ENCODE data around the gene TRAPPC12. TPM values are rescaled to one million over a fixed set of nuclear protein-coding genes. Genes with fewer than 3 reads are reported as not detected.

TRAPPC12 gene
- total RNA-seq, 2 experiments from 2014 or later: 49.8 to 64.0 TPM

GRCh38 chr2:3462493-3463104 is 83.1 kb downstream of the TRAPPC12 start:
- no peaks in the 10 kb centered on the region for H3K9me3 Mint-ChIP-seq
- TF ChIP-seq, protein P1, sequence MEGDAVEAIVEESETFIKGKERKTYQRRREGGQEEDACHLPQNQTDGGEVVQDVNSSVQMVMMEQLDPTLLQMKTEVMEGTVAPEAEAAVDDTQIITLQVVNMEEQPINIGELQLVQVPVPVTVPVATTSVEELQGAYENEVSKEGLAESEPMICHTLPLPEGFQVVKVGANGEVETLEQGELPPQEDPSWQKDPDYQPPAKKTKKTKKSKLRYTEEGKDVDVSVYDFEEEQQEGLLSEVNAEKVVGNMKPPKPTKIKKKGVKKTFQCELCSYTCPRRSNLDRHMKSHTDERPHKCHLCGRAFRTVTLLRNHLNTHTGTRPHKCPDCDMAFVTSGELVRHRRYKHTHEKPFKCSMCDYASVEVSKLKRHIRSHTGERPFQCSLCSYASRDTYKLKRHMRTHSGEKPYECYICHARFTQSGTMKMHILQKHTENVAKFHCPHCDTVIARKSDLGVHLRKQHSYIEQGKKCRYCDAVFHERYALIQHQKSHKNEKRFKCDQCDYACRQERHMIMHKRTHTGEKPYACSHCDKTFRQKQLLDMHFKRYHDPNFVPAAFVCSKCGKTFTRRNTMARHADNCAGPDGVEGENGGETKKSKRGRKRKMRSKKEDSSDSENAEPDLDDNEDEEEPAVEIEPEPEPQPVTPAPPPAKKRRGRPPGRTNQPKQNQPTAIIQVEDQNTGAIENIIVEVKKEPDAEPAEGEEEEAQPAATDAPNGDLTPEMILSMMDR (IDR thresholded peaks at IDR 0.05): peak; percentile 35
- H3K36me3 Mint-ChIP-seq (ENCODE audit: low read depth): peaks cover 65% of the 10 kb centered on the region
- peak; percentile 11 for ATAC-seq (ENCODE audit: poor library complexity)
- intact Hi-C loops (cut with DNase I, micrococcal nuclease): loop anchor here (1.0 to 5.0 kb wide), 3 partner anchors 40 to 1340 kb away; no protein-coding TSS in a partner anchor
- Histone ChIP-seq H3K4me1 (ENCODE audit: insufficient read depth, low read length) (peaks cover 9% of the 10 kb centered on the region), H3K4me3 (ENCODE audit: low read length) (no peak overlapping the region), H3K27me3 (ENCODE audit: control insufficient read depth in 1 of 2, insufficient read depth in 2 of 2, low read length in 2 of 2) (no peaks in the 10 kb centered on the region), H3K36me3 (ENCODE audit: insufficient read depth, low read length) (peaks cover 50% of the 10 kb centered on the region), H3K27ac (ENCODE audit: low read depth in 1 of 2, low read length in 2 of 2) (no peak overlapping the region), H3K9me3 (ENCODE audit: control insufficient read depth in 1 of 2, insufficient read depth in 1 of 2, low read length in 2 of 2) (peaks cover 0 to 3% of the 10 kb centered on the region in 2 experiments)
- peak overlapping the region; percentile 56 for H3K27ac Mint-ChIP-seq
- no peak overlapping the region for H3K4me3 Mint-ChIP-seq
- ChIA-PET POLR2A (no interaction called here), CTCF (interaction anchor here (1.0 kb wide), 2 partner anchors 39 to 48 kb away, joined by 3 to 4 read pairs; no protein-coding TSS in a partner anchor)
- peaks cover 13% of the 10 kb centered on the region for H3K4me1 Mint-ChIP-seq (ENCODE audit: low read depth)
- no peaks in the 10 kb centered on the region for H3K27me3 Mint-ChIP-seq
- DNase-seq: no peak

GRCh38 chr2:3463186-3463835 is 83.8 kb downstream of the TRAPPC12 start:
- H3K27ac Mint-ChIP-seq: no peak overlapping the region
- Histone ChIP-seq H3K4me1 (ENCODE audit: insufficient read depth, low read length) (peaks cover 9% of the 10 kb centered on the region), H3K4me3 (ENCODE audit: low read length) (no peak overlapping the region), H3K27me3 (ENCODE audit: control insufficient read depth in 1 of 2, insufficient read depth in 2 of 2, low read length in 2 of 2) (no peaks in the 10 kb centered on the region), H3K36me3 (ENCODE audit: insufficient read depth, low read length) (peaks cover 52% of the 10 kb centered on the region), H3K27ac (ENCODE audit: low read depth in 1 of 2, low read length in 2 of 2) (no peak overlapping the region), H3K9me3 (ENCODE audit: control insufficient read depth in 1 of 2, insufficient read depth in 1 of 2, low read length in 2 of 2) (peaks cover 0 to 3% of the 10 kb centered on the region in 2 experiments)
- H3K27me3 Mint-ChIP-seq: no peaks in the 10 kb centered on the region
- ChIA-PET CTCF (no interaction called here), POLR2A (no interaction called here)
- ATAC-seq (ENCODE audit: poor library complexity) (no peak), DNase-seq (no peak)
- H3K36me3 Mint-ChIP-seq (ENCODE audit: low read depth): peaks cover 68% of the 10 kb centered on the region
- no peak overlapping the region for H3K4me3 Mint-ChIP-seq
- peaks cover 13% of the 10 kb centered on the region for H3K4me1 Mint-ChIP-seq (ENCODE audit: low read depth)
- no peaks in the 10 kb centered on the region for H3K9me3 Mint-ChIP-seq
- intact Hi-C loops (cut with DNase I, micrococcal nuclease): loop anchor here (5.0 kb wide), 2 partner anchors 41 to 1341 kb away; no protein-coding TSS in a partner anchor
- TF ChIP-seq, protein P1 (IDR thresholded peaks at IDR 0.05): no peak

GRCh38 chr2:3463944-3464343 is 84.5 kb downstream of the TRAPPC12 start:
- Mint-ChIP-seq H3K36me3 (ENCODE audit: low read depth) (peaks cover 68% of the 10 kb centered on the region), H3K9me3 (no peaks in the 10 kb centered on the region), H3K27me3 (no peaks in the 10 kb centered on the region), H3K4me1 (ENCODE audit: low read depth) (peaks cover 13% of the 10 kb centered on the region), H3K27ac (no peak overlapping the region), H3K4me3 (no peak overlapping the region)
- intact Hi-C loops (cut with DNase I, micrococcal nuclease): loop anchor here (5.0 kb wide), 2 partner anchors 42 to 1342 kb away; no protein-coding TSS in a partner anchor
- TF ChIP-seq, protein P1 (IDR thresholded peaks at IDR 0.05): no peak
- CTCF ChIA-PET: no interaction called here
- DNase-seq (no peak), ATAC-seq (ENCODE audit: poor library complexity) (no peak)
- Histone ChIP-seq H3K36me3 (ENCODE audit: insufficient read depth, low read length) (peaks cover 55% of the 10 kb centered on the region), H3K27ac (ENCODE audit: low read depth in 1 of 2, low read length in 2 of 2) (no peak overlapping the region), H3K9me3 (ENCODE audit: control insufficient read depth in 1 of 2, insufficient read depth in 1 of 2, low read length in 2 of 2) (peaks cover 0 to 3% of the 10 kb centered on the region in 2 experiments), H3K4me1 (ENCODE audit: insufficient read depth, low read length) (peaks cover 9% of the 10 kb centered on the region), H3K4me3 (ENCODE audit: low read length) (no peak overlapping the region), H3K27me3 (ENCODE audit: control insufficient read depth in 1 of 2, insufficient read depth in 2 of 2, low read length in 2 of 2) (no peaks in the 10 kb centered on the region)
- POLR2A ChIA-PET: no interaction called here

Data from CD4-positive, alpha-beta T cell (primary cell).